Cardiac muscle cell (in vitro differentiated cells and primary cell): Measurements from ENCODE around the gene NFATC4. TPM values are rescaled to one million over a fixed set of nuclear protein-coding genes. Genes with fewer than 3 reads are reported as not detected.

Experiments used
- DNase-seq, 2 donors: peaks; one replicate each; pipeline versions ENCODE4 v3.0.0 to v3.0.0-alpha.2; 2010 to 2017; ENCODE audit warnings: low read depth in 1 of 2, low spot score in 1 of 2
- H3K27ac ChIP-seq: fragments of 200-600 bp; sonication (generic); 2 replicates; pipeline ENCODE4 v1.5.1; 2016
- H3K27me3 ChIP-seq: fragments of 200-600 bp; sonication (generic); 2 replicates; pipeline ENCODE4 v1.6.0; 2016; ENCODE audit warnings: control low read depth
- H3K36me3 ChIP-seq: fragments of 200-600 bp; sonication (generic); 2 replicates; pipeline ENCODE4 v1.5.1; 2016; ENCODE audit warnings: control low read depth
- H3K4me1 ChIP-seq: fragments of 200-600 bp; sonication (generic); 2 replicates; pipeline ENCODE4 v1.8.1; 2017; ENCODE audit warnings: low read depth, mild to moderate bottlenecking, mixed run types
- H3K4me3 ChIP-seq: fragments of 200-600 bp; sonication (generic); 2 replicates; pipeline ENCODE4 v1.5.1; 2016; ENCODE audit warnings: mild to moderate bottlenecking
- H3K9me3 ChIP-seq: fragments of 200-600 bp; sonication (generic); 2 replicates; pipeline ENCODE4 v1.5.1; 2017; ENCODE audit warnings: low read depth, mild to moderate bottlenecking, control low read depth
- polyA plus RNA-seq: library from polyadenylated mRNA; unstranded; fragments of >200 nt; fragmentation: Nextera tagmentation; extraction: Ambion mirVana; gene quantifications from 2 replicates; pipeline ENCODE4 v1.2.1, GENCODE V29; 2016
- total RNA-seq: library from RNA; depleted of rRNA; stranded (reverse); fragments of >200 nt; gene quantifications from 2 replicates; pipeline ENCODE4 v1.2.3, GENCODE V29; 2016
- TF ChIP-seq, protein P1 (sequence below): IDR thresholded peaks from 2 replicates; pipeline ENCODE4 v1.5.1; 2012; ENCODE audit warnings: low read depth, mild to moderate bottlenecking, low read length

The NFATC4 gene
- total and polyA plus RNA-seq, 2 experiments from 2014 or later = 83.2 to 117 TPM

GRCh38 chr14:24376448-24377070 lies 8.6 kb downstream of the NFATC4 start:
- no peaks in the 10 kb centered on the region for H3K27me3 ChIP-seq
- DNase-seq = no peak
- TF ChIP-seq, protein P1, sequence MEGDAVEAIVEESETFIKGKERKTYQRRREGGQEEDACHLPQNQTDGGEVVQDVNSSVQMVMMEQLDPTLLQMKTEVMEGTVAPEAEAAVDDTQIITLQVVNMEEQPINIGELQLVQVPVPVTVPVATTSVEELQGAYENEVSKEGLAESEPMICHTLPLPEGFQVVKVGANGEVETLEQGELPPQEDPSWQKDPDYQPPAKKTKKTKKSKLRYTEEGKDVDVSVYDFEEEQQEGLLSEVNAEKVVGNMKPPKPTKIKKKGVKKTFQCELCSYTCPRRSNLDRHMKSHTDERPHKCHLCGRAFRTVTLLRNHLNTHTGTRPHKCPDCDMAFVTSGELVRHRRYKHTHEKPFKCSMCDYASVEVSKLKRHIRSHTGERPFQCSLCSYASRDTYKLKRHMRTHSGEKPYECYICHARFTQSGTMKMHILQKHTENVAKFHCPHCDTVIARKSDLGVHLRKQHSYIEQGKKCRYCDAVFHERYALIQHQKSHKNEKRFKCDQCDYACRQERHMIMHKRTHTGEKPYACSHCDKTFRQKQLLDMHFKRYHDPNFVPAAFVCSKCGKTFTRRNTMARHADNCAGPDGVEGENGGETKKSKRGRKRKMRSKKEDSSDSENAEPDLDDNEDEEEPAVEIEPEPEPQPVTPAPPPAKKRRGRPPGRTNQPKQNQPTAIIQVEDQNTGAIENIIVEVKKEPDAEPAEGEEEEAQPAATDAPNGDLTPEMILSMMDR = no peak
- no peak overlapping the region for H3K27ac ChIP-seq
- H3K36me3 ChIP-seq = peaks cover 14% of the 10 kb centered on the region
- H3K9me3 ChIP-seq = no peaks in the 10 kb centered on the region
- no peaks in the 10 kb centered on the region for H3K4me1 ChIP-seq
- no peak overlapping the region for H3K4me3 ChIP-seq

DNA sequence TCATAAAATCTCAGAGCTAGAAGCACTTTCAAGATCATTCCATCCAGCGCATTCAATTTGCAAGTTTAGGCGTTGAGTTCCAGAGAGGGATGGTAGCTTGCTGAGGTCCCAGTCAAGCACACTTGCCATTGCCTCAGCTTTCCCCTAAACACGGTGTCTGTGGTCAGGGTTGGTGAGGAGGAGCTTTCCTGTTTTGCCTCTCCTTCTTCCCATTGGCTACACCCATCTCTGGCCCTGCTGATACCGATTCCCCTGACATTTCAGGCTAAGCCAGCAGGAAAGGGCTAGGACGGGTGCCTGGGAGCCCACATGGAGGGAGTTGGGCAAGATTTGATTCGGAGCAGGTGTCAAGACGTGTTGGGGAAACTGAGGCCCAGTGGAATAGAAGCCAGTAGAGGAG lies 9.1 kb downstream of the NFATC4 start:
- TF ChIP-seq, protein P1 = no peak
- peaks cover 14% of the 10 kb centered on the region for H3K36me3 ChIP-seq
- H3K27me3 ChIP-seq = no peaks in the 10 kb centered on the region
- DNase-seq = no peak
- no peak overlapping the region for H3K27ac ChIP-seq
- no peaks in the 10 kb centered on the region for H3K4me1 ChIP-seq
- no peak overlapping the region for H3K4me3 ChIP-seq
- H3K9me3 ChIP-seq = no peaks in the 10 kb centered on the region

GRCh38 chr14:24377657-24378056 lies 9.7 kb downstream of the NFATC4 start:
- H3K27ac ChIP-seq = peak overlapping the region; percentile 23
- H3K27me3 ChIP-seq = no peaks in the 10 kb centered on the region
- H3K4me3 ChIP-seq = no peak overlapping the region
- TF ChIP-seq, protein P1 = no peak
- no peaks in the 10 kb centered on the region for H3K4me1 ChIP-seq
- H3K9me3 ChIP-seq = no peaks in the 10 kb centered on the region
- peaks cover 14% of the 10 kb centered on the region for H3K36me3 ChIP-seq
- DNase-seq = peak in 1 of 2 donors; percentile 32

DNA sequence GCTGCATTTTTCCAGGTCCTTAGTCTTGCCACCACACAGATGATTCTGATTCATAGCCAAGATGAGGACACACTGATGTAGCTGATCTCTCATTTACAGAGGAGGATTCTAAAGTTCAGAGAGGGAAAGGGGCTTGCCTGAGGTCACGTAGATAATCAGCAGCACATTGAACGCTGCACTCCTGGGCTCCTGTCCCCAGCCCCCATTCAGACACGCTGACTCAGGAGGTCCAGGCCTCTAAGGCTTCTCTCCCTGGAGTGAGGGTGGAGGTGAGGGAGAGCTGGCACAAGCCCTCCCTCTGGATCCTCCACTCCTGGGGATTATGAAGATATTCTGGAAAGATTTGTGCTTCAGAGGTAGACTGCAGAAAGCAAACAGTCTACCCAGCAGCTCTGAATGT lies 10.3 kb downstream of the NFATC4 start:
- Histone ChIP-seq H3K4me3 (no peak overlapping the region), H3K9me3 (no peaks in the 10 kb centered on the region), H3K4me1 (no peaks in the 10 kb centered on the region), H3K27ac (peak overlapping the region; percentile 34), H3K36me3 (peaks cover 8% of the 10 kb centered on the region), H3K27me3 (no peaks in the 10 kb centered on the region)
- TF ChIP-seq, protein P1 = no peak
- no peak for DNase-seq

DNA sequence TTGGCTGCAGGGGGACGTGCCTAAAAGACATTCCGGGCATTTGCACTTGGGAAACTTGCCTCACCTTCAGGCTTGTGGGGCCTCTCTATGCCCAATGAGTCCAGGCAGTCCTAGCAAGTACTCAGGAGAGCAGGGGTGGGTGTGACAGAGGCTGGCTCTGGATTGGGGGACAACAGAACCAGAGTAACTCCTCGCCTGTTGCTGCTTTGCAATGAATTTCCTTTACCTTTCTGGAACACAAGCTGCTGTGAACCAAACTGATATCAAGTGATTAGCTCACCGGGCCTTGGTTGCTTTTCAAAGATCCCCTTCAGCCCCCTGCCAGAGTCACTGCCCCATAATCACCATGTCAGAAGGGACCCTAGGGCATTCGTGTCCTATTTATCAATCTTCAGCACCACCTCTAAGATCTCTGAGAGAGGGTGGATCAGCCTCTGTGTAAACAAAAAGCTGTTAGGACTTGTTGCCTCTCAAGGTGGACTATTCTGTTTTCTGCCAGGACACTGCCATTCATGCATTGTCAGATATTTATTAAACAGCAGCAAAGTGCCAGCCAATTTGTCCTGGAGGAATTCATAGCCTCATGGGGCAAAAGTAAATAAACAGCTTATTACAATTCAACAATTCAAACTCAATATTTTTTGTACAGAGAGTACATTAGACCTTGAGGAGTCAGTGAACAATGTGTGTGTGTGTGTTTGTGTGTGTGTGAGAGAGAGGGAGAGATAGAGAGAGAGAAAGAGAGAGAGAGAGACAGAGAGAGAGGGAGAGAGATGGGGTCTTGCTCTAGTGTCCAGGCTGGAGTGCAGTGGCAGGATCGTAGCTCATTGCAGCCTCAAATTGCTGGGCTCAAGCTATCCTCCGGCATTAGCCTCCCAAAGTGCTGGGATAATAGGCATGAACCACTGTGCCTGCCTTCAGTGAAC lies 11.3 kb downstream of the NFATC4 start:
- no peak overlapping the region for H3K4me3 ChIP-seq
- no peaks in the 10 kb centered on the region for H3K9me3 ChIP-seq
- H3K27me3 ChIP-seq = no peaks in the 10 kb centered on the region
- no peak for DNase-seq
- peaks cover 4% of the 10 kb centered on the region for H3K36me3 ChIP-seq
- peak overlapping the region; percentile 34 for H3K27ac ChIP-seq
- H3K4me1 ChIP-seq = no peaks in the 10 kb centered on the region
- TF ChIP-seq, protein P1 = no peak
